ENCODE results near the gene SYT12.

DNA sequence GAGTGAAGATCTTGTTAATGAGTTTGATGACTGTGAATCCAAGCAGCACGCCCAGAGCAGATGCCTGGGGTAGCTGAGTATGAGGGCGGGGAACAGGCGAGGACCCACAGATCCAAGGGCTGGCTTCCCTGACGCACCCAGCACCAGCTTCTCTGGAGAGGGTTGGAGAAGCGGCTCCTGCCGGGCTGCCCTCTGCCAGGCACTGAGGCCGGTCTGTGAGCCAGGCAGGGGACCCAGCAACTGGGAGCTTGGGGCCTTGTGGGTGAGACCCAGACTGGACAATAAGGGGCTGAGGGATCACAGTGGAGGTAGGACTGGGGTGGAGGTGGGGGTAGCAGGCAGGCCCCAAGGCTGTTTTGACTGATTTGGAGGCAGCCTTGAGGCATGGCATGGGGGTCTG, 8.6 kb upstream of the SYT12 start:
- no peak for TF ChIP-seq YY1 (IDR thresholded peaks at IDR 0.05)
- no peak for TF ChIP-seq RAD21 (IDR thresholded peaks at IDR 0.05)
